A673 (cell line): ENCODE measurements around the gene OR10AG1.

Source experiments
- CTCF ChIP-seq: fragments of 300-800, 200-600 bp; sonication (generic); conservative IDR thresholded peaks from 2 replicates; pipeline ENCODE4 v1.5.1; 2017; ENCODE audit warnings: low read depth, mild to moderate bottlenecking, antibody characterized with exemption, low read length, moderate library complexity, mixed read lengths
- EZH2 ChIP-seq: fragments of 200-600 bp; sonication (generic); IDR thresholded peaks from 2 replicates; pipeline ENCODE4 v1.6.1; 2017; ENCODE audit warnings: borderline replicate concordance, low read depth, mild to moderate bottlenecking, mixed read lengths, antibody characterized with exemption, low read length; ENCODE audit not compliant: poor library complexity, severe bottlenecking

GRCh38 chr11:55949330-55949729 is 20.4 kb downstream of the OR10AG1 start:
- TF ChIP-seq CTCF (no peak), EZH2 (no peak)
